A549 (cell line): ENCODE data around the gene GALNT7. TPM values are rescaled to one million over a fixed set of nuclear protein-coding genes. Genes with fewer than 3 reads are reported as not detected.

ENCODE experiments used
- ATAC-seq, 2 experiments: fragments of 200-7000 bp in 1 of 2; fragments of >200 bp in 1 of 2; cut with Nextera tagmentation in 1 of 2; cut with Tn5 transposase in 1 of 2; 3 replicates each; pipeline versions ENCODE4 v1.8.0 to v1.9.1; 2018 to 2020; ENCODE audit warnings: mild to moderate bottlenecking in 1 of 2, moderate library complexity in 1 of 2
- CTCF ChIA-PET: fragments of 300-600 bp; sonication (Branson Sonifier 250); formaldehyde crosslinking; extraction: SDS; loops from one replicate; lab custom pipeline; 2021; ENCODE audit warnings: antibody characterized with exemption, inconsistent platforms; lab: Yijun Ruan, JAX
- POLR2A ChIA-PET: fragments of 350-600 bp; formaldehyde crosslinking; extraction: SDS; loops from one replicate; lab custom pipeline; 2021; ENCODE audit warnings: antibody characterized with exemption, inconsistent platforms; lab: Yijun Ruan, JAX
- DNase-seq, 2 experiments: peaks; one replicate each; pipeline versions ENCODE4 v3.0.0 to v3.0.0-alpha.2; 2011 to 2016; ENCODE audit warnings: low read depth in 1 of 2, low spot score in 1 of 2
- FAIRE-seq: peaks from 2 replicates; lab custom pipeline; 2011; peaks lifted over from hg19 to GRCh38; lab: Jason Lieb, UNC
- H3K27ac ChIP-seq, 2 experiments: fragments of >200 bp; sonication (Bioruptor Twin); formaldehyde crosslinking; 3 replicates each; pipeline ENCODE4 v1.5.1; 2016 to 2017
- H3K4me1 ChIP-seq: fragments of >200 bp; sonication (Bioruptor Twin); formaldehyde crosslinking; 3 replicates; pipeline ENCODE4 v1.6.1; 2016
- H3K4me2 ChIP-seq: fragments of >200 bp; sonication (Bioruptor Twin); formaldehyde crosslinking; 3 replicates; pipeline ENCODE4 v1.6.1; 2016
- H3K4me3 ChIP-seq: fragments of >200 bp; sonication (Bioruptor Twin); formaldehyde crosslinking; 3 replicates; pipeline ENCODE4 v1.5.1; 2016
- H3K9me3 ChIP-seq: fragments of >200 bp; sonication (Bioruptor Twin); formaldehyde crosslinking; 3 replicates; pipeline ENCODE4 v1.6.1; 2016
- CBX2 ChIP-seq: fragments of 200-600 bp; sonication (generic); IDR thresholded peaks from 2 replicates; pipeline ENCODE4 v1.6.1; 2016; ENCODE audit warnings: low read depth, mild to moderate bottlenecking, borderline replicate concordance
- EHMT2 ChIP-seq: fragments of 200-600 bp; sonication (generic); IDR thresholded peaks from 2 replicates; pipeline ENCODE4 v1.6.1; 2016; ENCODE audit warnings: antibody characterized with exemption, low read depth, mild to moderate bottlenecking, moderate library complexity
- FOSB ChIP-seq: fragments of 250-450 bp; sonication (Bioruptor Pico); IDR thresholded peaks from 2 replicates; pipeline ENCODE4 v1.5.0; 2020; ENCODE audit warnings: mild to moderate bottlenecking, moderate library complexity
- FOSL2 ChIP-seq, 2 experiments: fragments of 450-650 bp in 1 of 2; fragments of >200 bp in 1 of 2; sonication (Bioruptor Twin) in 1 of 2; formaldehyde crosslinking; IDR thresholded peaks; 2 replicates each; pipeline versions ENCODE4 v1.5.0 to v1.6.1; 2016 to 2020; ENCODE audit warnings: mild to moderate bottlenecking in 1 of 2, moderate library complexity in 1 of 2
- HEYL ChIP-seq: fragments of 250-450 bp; sonication (Bioruptor Pico); IDR thresholded peaks from 2 replicates; pipeline ENCODE4 v1.8.0; 2021; ENCODE audit warnings: mild to moderate bottlenecking, moderate library complexity
- HOXB5 ChIP-seq: fragments of 250-450 bp; sonication (Bioruptor Pico); IDR thresholded peaks from 2 replicates; pipeline ENCODE4 v1.5.0; 2020; ENCODE audit warnings: mild to moderate bottlenecking, moderate library complexity
- JUN ChIP-seq, 2 experiments: fragments of >200 bp; sonication (Bioruptor Twin); formaldehyde crosslinking; IDR thresholded peaks; 2 replicates in 1 of 2; 3 replicates in 1 of 2; pipeline ENCODE4 v1.6.1; 2016 to 2017
- KDM1A ChIP-seq: fragments of 200-600 bp; sonication (generic); IDR thresholded peaks from 2 replicates; pipeline ENCODE4 v1.6.1; 2016; ENCODE audit warnings: low read depth, mild to moderate bottlenecking
- MAFK ChIP-seq: fragments of 450-650 bp; IDR thresholded peaks from 2 replicates; pipeline ENCODE4 v1.6.1; 2014; ENCODE audit not compliant: partially characterized antibody
- POLR2A ChIP-seq: IDR thresholded peaks from 2 replicates; pipeline ENCODE4 v1.6.1; 2012; ENCODE audit warnings: mild to moderate bottlenecking, low read length
- RCOR1 ChIP-seq: fragments of 150-350 bp; IDR thresholded peaks from 2 replicates; pipeline ENCODE4 v1.6.1; 2014; ENCODE audit warnings: antibody characterized with exemption, low read length, low read depth
- SREBF2 ChIP-seq: fragments of 450-650 bp; IDR thresholded peaks from 2 replicates; pipeline ENCODE4 v1.6.1; 2014; ENCODE audit warnings: mild to moderate bottlenecking, moderate library complexity
- TP53 ChIP-seq: fragments of 250-450 bp; sonication (Bioruptor Pico); IDR thresholded peaks from 2 replicates; pipeline ENCODE4 v1.5.0; 2021; ENCODE audit warnings: mild to moderate bottlenecking, moderate library complexity
- WGBS: methylation state at CpG from one replicate; pipeline ENCODE4 v1.1.6; 2017; ENCODE audit errors: missing lambda C conversion rate; 5-methylcytosine and 5-hydroxymethylcytosine counted together
- polyA plus RNA-seq, 4 experiments: library from polyadenylated mRNA; depleted of rRNA in 3 of 4; stranded (reverse); fragments of >200 nt; fragmentation: RNase III in 1 of 4; extraction: RNeasy Plus Mini Kit Qiagen cat#74134 plus additional on column Dnase treatment in 1 of 4; gene quantifications; 2 replicates in 3 of 4; 3 replicates in 1 of 4; pipeline ENCODE4 v1.2.3, GENCODE V29; 2011 to 2017
- small RNA-seq, 6 experiments: library from RNA; depleted of rRNA; stranded (forward); fragments of <200 nt; gene quantifications; one replicate each; pipeline ENCODE3, GENCODE V24; 2012
- TF ChIP-seq, protein P1 (sequence below): fragments of >200 bp; sonication (Bioruptor Twin); formaldehyde crosslinking; IDR thresholded peaks from 2 replicates; pipeline ENCODE4 v1.6.1; 2016
- TF ChIP-seq, protein P2 (sequence below): fragments of 200-600 bp; sonication (generic); IDR thresholded peaks from 2 replicates; pipeline ENCODE4 v1.6.1; 2016; ENCODE audit warnings: antibody characterized with exemption, mild to moderate bottlenecking, moderate library complexity

The GALNT7 gene
- polyA plus RNA-seq, 2 of the 4 experiments (the other 2 are of a cell fraction) = 28.8 to 63.6 TPM

DNA sequence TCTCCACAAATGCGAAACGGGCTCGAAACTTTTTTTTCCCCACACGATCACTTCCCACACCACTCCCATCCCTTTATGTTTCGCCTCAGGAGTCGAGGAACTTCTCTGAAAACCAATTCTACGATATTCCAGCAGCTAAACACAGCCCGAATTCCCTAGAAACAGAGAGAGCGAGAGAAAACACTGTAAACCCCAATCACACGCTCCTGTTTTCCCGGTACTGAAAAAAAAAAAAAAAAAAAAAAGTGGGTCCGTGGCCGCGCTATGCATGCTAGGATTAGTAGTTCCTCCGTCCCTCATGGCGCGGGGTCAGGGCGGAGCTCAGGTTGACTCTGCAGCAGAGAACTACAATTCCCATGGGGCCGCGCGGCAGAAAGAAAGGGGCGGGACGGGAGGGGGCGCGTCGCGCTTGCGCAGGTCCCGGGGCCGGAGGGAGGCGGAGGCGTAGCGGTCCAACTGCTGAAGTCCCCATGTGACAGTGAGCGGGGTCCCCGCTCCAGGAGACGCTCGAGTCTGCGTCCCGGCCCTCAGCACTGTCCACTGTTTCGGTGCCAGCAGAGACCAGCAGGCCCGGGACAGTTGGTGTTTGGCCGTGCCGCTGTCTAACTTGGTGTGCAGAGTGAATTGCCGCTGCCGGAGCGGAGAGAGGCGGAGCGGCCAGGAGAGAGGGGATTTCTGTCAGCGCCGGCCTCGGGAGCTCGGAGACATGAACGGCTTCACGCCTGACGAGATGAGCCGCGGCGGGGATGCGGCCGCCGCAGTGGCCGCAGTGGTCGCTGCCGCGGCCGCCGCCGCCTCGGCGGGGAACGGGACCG lies 202.1 kb downstream of the GALNT7 start, which contains the start of gene SAP30 (continued):
- TF ChIP-seq, protein P1, sequence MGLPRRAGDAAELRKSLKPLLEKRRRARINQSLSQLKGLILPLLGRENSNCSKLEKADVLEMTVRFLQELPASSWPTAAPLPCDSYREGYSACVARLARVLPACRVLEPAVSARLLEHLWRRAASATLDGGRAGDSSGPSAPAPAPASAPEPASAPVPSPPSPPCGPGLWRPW = no peak
- no peak for TF ChIP-seq EHMT2
- TF ChIP-seq FOSL2 (IDR thresholded peaks at IDR 0.05) = no peak
- TF ChIP-seq FOSL2 (CRISPR knock-in tag; IDR thresholded peaks at IDR 0.05) = no peak
- no peak for TF ChIP-seq SREBF2
- TF ChIP-seq JUN (IDR thresholded peaks at IDR 0.05) = no peak; a peak in 1 of 5 replicates
- TF ChIP-seq CBX2 = no peak
- TF ChIP-seq, protein P2, sequence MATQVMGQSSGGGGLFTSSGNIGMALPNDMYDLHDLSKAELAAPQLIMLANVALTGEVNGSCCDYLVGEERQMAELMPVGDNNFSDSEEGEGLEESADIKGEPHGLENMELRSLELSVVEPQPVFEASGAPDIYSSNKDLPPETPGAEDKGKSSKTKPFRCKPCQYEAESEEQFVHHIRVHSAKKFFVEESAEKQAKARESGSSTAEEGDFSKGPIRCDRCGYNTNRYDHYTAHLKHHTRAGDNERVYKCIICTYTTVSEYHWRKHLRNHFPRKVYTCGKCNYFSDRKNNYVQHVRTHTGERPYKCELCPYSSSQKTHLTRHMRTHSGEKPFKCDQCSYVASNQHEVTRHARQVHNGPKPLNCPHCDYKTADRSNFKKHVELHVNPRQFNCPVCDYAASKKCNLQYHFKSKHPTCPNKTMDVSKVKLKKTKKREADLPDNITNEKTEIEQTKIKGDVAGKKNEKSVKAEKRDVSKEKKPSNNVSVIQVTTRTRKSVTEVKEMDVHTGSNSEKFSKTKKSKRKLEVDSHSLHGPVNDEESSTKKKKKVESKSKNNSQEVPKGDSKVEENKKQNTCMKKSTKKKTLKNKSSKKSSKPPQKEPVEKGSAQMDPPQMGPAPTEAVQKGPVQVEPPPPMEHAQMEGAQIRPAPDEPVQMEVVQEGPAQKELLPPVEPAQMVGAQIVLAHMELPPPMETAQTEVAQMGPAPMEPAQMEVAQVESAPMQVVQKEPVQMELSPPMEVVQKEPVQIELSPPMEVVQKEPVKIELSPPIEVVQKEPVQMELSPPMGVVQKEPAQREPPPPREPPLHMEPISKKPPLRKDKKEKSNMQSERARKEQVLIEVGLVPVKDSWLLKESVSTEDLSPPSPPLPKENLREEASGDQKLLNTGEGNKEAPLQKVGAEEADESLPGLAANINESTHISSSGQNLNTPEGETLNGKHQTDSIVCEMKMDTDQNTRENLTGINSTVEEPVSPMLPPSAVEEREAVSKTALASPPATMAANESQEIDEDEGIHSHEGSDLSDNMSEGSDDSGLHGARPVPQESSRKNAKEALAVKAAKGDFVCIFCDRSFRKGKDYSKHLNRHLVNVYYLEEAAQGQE = peak; percentile 50; the same call in 1 of the 2 replicates
- TF ChIP-seq HEYL (CRISPR knock-in tag) = no peak
- TF ChIP-seq KDM1A = no peak
- TF ChIP-seq POLR2A = peak; percentile 94
- TF ChIP-seq MAFK = no peak
- TF ChIP-seq FOSB (CRISPR knock-in tag) = no peak
- TF ChIP-seq RCOR1 = no peak
- TF ChIP-seq HOXB5 = no peak

DNA sequence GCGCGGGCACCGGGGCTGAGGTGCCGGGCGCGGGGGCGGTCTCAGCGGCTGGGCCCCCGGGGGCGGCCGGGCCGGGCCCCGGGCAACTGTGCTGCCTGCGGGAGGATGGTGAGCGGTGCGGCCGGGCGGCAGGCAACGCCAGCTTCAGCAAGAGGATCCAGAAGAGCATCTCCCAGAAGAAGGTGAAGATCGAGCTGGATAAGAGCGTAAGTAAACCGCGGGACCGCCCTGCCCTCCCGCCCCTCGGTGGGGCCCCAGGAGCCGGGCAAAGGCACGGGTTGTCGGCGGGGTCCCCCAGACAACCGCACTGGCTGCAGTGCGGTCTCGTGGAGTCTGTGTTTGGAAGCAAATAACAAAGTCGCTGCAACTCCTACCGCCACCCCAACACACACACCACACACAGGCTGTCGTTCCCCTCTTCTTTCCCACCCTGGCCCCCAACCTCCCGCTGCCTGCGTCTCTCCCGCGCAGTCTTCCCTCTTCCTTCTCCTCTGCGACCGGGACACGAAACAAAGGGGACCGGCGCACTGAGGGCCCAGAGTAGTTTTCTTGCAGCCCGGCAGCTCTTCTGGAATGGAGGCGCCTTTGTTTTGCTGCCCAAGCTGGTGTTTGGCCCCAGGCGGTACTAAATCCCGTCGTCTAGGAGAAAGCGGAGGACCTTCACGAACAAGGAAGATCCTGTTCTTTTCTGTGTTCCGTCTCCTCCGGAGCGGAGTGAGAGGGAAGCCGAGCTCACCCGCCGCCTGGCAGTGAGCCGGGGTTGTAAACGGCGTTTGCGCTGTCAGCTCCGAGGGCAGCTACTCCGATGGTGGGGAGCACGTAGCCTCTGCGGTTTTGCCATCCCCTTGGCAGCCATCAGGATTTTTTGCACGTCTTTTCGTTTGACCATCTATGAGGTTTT lies 202.9 kb downstream of the GALNT7 start:
- WGBS = 0% methylated on average over 28 of the region's 68 CpGs
- no peak for TF ChIP-seq TP53 (CRISPR knock-in tag)
- Histone ChIP-seq H3K4me3 (peak overlapping the region; percentile 93), H3K9me3 (no peaks in the 10 kb centered on the region), H3K27ac (peak overlapping the region; percentile 73 to 85), H3K4me1 (peaks cover 10% of the 10 kb centered on the region; the same call in 2 of the 3 replicates), H3K4me2 (peak overlapping the region; percentile 83)
- peak; percentile 43 to 51 for DNase-seq
- FAIRE-seq = no peak
- peak; percentile 49 to 63 for ATAC-seq
- POLR2A ChIA-PET = interaction anchor here (0.6 to 5.8 kb wide), 6 partner anchors 11 to 230 kb away, joined by 3 to 116 read pairs (median 4); partner anchors contain the start of gene HMGB2
- CTCF ChIA-PET = interaction anchor here (0.7 to 1.4 kb wide), 5 partner anchors 18 to 52 kb away, joined by 3 to 8 read pairs (median 3); no protein-coding TSS in a partner anchor

Small RNA genes lying within 50 kb of the gene (small RNA-seq; reads per million reads assigned to genes)
- gene MIR548T = 0 to 6.6 (median 1.3) reads per million in 6 experiments
- gene RN7SL253P = 0 to 0.35 (median 0) reads per million in 6 experiments

Other genes starting within 250 kb of the GALNT7 start
- gene HMGB2, start 165.5 kb downstream of the GALNT7 start, polyA plus RNA-seq (2011; rRNA removed) = 67.3 and 128 TPM in 2 replicates
- gene HMGB2, start 165.5 kb downstream of the GALNT7 start, polyA plus RNA-seq (2017; fragmentation: RNase III; extraction: RNeasy Plus Mini Kit Qiagen cat#74134 plus additional on column Dnase treatment) = 101 to 108 TPM (median 103 TPM) in 3 replicates
- gene SAP30, start 202.1 kb downstream of the GALNT7 start, polyA plus RNA-seq (2011; rRNA removed) = 12.0 and 19.6 TPM in 2 replicates
- 16.5 to 18.4 TPM (median 17.2 TPM) in 3 replicates for gene SAP30, start 202.1 kb downstream of the GALNT7 start, polyA plus RNA-seq (2017; fragmentation: RNase III; extraction: RNeasy Plus Mini Kit Qiagen cat#74134 plus additional on column Dnase treatment)
- not detected in 2 replicates for gene SCRG1, start 230.3 kb downstream of the GALNT7 start, polyA plus RNA-seq (2011; rRNA removed)
- gene SCRG1, start 230.3 kb downstream of the GALNT7 start, polyA plus RNA-seq (2017; fragmentation: RNase III; extraction: RNeasy Plus Mini Kit Qiagen cat#74134 plus additional on column Dnase treatment) = not detected in 3 replicates